Esophagus muscularis mucosa (tissue), 4 donors: ENCODE measurements around the gene INTS15. TPM values are rescaled to one million over a fixed set of nuclear protein-coding genes. Genes with fewer than 3 reads are reported as not detected.

Source experiments
- DNase-seq: peaks from one replicate; pipeline ENCODE4 v3.0.0-alpha.2; 2017; ENCODE audit errors: extremely low spot score
- H3K27ac ChIP-seq, 4 donors: fragments of 200-600 bp; sonication (generic); replicated peaks in 1 of 4; 1 replicate in 3 of 4; 2 replicates in 1 of 4; pipeline ENCODE4 v1.5.1; 2016 to 2019; ENCODE audit warnings: mild to moderate bottlenecking in 1 of 4
- H3K27me3 ChIP-seq, 4 donors: fragments of 200-600 bp; sonication (generic); one replicate each; pipeline versions ENCODE4 v1.5.1 to v1.6.0; 2016 to 2019
- H3K36me3 ChIP-seq, 4 donors: fragments of 200-600 bp; sonication (generic); one replicate each; pipeline ENCODE4 v1.5.1; 2016 to 2019
- H3K4me1 ChIP-seq, 4 donors: fragments of 200-600 bp; sonication (generic); one replicate each; pipeline ENCODE4 v1.5.1; 2016 to 2019
- H3K4me3 ChIP-seq, 4 donors: fragments of 200-600 bp; sonication (generic); 1 replicate in 2 of 4; 2 replicates in 2 of 4; pipeline ENCODE4 v1.5.1; 2016 to 2019; ENCODE audit warnings: mild to moderate bottlenecking in 4 of 4, moderate library complexity in 1 of 4
- H3K9me3 ChIP-seq, 4 donors: fragments of 200-600 bp; sonication (generic); 1 replicate in 3 of 4; 2 replicates in 1 of 4; pipeline ENCODE4 v1.5.1; 2016 to 2019
- EP300 ChIP-seq: sonication (generic); formaldehyde crosslinking; IDR thresholded peaks from one replicate; pipeline ENCODE4 v1.6.1; 2017; ENCODE audit warnings: antibody characterized with exemption
- POLR2A ChIP-seq: fragments of 450-650 bp; IDR thresholded peaks from one replicate; pipeline ENCODE4 v1.6.1; 2017; ENCODE audit warnings: antibody characterized with exemption, moderate library complexity, mild to moderate bottlenecking, low read depth
- POLR2AphosphoS5 ChIP-seq, 2 donors: sonication (generic); formaldehyde crosslinking; IDR thresholded peaks; one replicate each; pipeline ENCODE4 v1.6.1; 2017; ENCODE audit warnings: antibody characterized with exemption in 2 of 2
- WGBS: methylation state at CpG from one replicate; pipeline ENCODE4 v1.1.5; 2018; 5-methylcytosine and 5-hydroxymethylcytosine counted together
- intact Hi-C: fragments of 100-400 bp; cut with DNase I; formaldehyde crosslinking; loops from one replicate; pipeline ENCODE4 v1.15.1; 2023
- total RNA-seq, 4 donors: library from RNA; depleted of rRNA; stranded (reverse); fragments of >200 nt; gene quantifications; one replicate each; pipeline versions ENCODE4 v1.1.0 to v1.2.1, GENCODE V29; 2016
- TF ChIP-seq, protein P1 (sequence below), 3 experiments: fragments of 200-600 bp in 2 of 3; fragments of 450-650 bp in 1 of 3; sonication (generic) in 2 of 3; IDR thresholded peaks; one replicate each; pipeline ENCODE4 v1.5.1; 2017 to 2019; ENCODE audit warnings: antibody characterized with exemption in 3 of 3, mild to moderate bottlenecking in 2 of 3, moderate library complexity in 1 of 3

INTS15 gene
- total RNA-seq, 4 donors from 2014 or later, result 22.5 to 38.9 (median 33.5) TPM

- no peak overlapping the region for H3K4me3 ChIP-seq
- no peaks in the 10 kb centered on the region for H3K9me3 ChIP-seq
- no peak for DNase-seq
- H3K36me3 ChIP-seq, result peaks cover 0 to 29% (median 12%) of the 10 kb centered on the region in 4 donors
- intact Hi-C loops, result no loop called here
- peaks cover 10 to 25% (median 22%) of the 10 kb centered on the region in 4 donors for H3K4me1 ChIP-seq
- no CpG with 5 or more reads among the region's 2 CpGs for WGBS
- H3K27ac ChIP-seq, result no peak overlapping the region
- no peaks in the 10 kb centered on the region for H3K27me3 ChIP-seq
- TF ChIP-seq, protein P1, sequence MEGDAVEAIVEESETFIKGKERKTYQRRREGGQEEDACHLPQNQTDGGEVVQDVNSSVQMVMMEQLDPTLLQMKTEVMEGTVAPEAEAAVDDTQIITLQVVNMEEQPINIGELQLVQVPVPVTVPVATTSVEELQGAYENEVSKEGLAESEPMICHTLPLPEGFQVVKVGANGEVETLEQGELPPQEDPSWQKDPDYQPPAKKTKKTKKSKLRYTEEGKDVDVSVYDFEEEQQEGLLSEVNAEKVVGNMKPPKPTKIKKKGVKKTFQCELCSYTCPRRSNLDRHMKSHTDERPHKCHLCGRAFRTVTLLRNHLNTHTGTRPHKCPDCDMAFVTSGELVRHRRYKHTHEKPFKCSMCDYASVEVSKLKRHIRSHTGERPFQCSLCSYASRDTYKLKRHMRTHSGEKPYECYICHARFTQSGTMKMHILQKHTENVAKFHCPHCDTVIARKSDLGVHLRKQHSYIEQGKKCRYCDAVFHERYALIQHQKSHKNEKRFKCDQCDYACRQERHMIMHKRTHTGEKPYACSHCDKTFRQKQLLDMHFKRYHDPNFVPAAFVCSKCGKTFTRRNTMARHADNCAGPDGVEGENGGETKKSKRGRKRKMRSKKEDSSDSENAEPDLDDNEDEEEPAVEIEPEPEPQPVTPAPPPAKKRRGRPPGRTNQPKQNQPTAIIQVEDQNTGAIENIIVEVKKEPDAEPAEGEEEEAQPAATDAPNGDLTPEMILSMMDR (IDR thresholded peaks at IDR 0.05), result no peak
- TF ChIP-seq POLR2AphosphoS5 (IDR thresholded peaks at IDR 0.05) (no peak), POLR2A (no peak), EP300 (no peak)
Observed at GRCh38 chr7:6613706-6614105, 23.9 kb downstream of the INTS15 start.

GRCh38 chr7:6614953-6615722, 25.3 kb downstream of the INTS15 start, which contains the start of gene ZNF853:
TSS of gene ZNF853 (plus strand) at chr7:6615610. CDS start at chr7:6616175, 565 bp downstream.
- Histone ChIP-seq H3K4me3 (peak within 1 kb of the TSS; percentile 71 to 81 (median 76)), H3K4me1 (peaks cover 10 to 25% (median 22%) of the 10 kb centered on the region in 4 donors), H3K9me3 (no peaks in the 10 kb centered on the region), H3K27me3 (no peaks in the 10 kb centered on the region), H3K27ac (peak within 1 kb of the TSS; percentile 36 to 48 (median 46)), H3K36me3 (peaks cover 0 to 15% (median 6%) of the 10 kb centered on the region in 4 donors)
- TF ChIP-seq POLR2A (no peak), EP300 (no peak)
- WGBS, result 16% methylated on average over 17 of the region's 91 CpGs
- no peak for DNase-seq
- intact Hi-C loops, result no loop called here

DNA sequence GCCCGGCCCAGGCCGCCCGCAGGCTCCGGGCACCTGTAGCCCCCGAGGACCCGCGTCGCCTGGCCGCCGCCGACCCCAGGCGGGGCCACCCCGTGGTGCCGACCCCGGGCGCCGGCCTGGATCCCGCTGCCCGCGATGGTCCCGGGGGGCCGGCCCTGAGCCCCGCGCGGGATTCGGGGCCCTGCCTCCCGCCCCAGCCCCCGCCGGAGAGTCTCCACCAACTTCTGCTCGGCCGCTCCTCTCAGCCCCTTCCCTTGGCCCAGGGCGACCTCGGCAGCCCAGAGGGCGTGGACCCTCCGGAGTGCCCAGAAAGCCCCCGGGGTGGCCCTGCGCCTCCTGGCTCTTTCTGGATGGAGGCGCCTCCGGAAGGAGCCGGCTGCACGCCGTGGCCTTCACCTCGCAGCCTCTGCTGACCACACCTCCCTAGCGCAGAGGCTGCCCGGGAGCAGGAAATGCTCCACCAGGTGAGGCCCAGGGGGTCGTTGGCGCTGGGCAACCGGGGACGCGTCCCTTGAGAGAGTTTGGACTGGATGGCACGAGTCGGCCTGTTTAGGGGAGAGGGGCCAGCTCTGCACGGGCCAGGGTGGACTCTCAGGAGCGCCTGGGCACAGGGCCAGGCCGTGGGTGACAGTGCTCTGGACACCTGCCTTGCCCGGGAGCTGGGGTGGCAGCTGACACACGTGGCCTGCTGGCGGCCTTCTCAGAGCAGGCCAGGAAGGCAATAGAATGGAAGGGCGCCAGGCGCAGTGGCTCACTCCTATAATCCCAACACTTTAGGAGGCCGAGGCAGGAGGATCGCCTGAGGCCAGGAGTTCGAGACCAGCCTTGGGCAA, 26.1 kb downstream of the INTS15 start:
- peaks cover 10 to 25% (median 22%) of the 10 kb centered on the region in 4 donors for H3K4me1 ChIP-seq
- no peaks in the 10 kb centered on the region for H3K27me3 ChIP-seq
- H3K36me3 ChIP-seq, result peaks cover 0 to 18% (median 11%) of the 10 kb centered on the region in 4 donors
- no peak for DNase-seq
- H3K4me3 ChIP-seq, result peak overlapping the region; percentile 71 to 81 (median 76)
- H3K27ac ChIP-seq, result no peak overlapping the region
- H3K9me3 ChIP-seq, result no peaks in the 10 kb centered on the region
- no peak for TF ChIP-seq EP300
- TF ChIP-seq POLR2A, result no peak
- TF ChIP-seq POLR2AphosphoS5 (IDR thresholded peaks at IDR 0.05), result no peak
- TF ChIP-seq, protein P1 (IDR thresholded peaks at IDR 0.05), result no peak
- intact Hi-C loops, result no loop called here
- WGBS, result 32% methylated on average over 20 of the region's 63 CpGs

DNA sequence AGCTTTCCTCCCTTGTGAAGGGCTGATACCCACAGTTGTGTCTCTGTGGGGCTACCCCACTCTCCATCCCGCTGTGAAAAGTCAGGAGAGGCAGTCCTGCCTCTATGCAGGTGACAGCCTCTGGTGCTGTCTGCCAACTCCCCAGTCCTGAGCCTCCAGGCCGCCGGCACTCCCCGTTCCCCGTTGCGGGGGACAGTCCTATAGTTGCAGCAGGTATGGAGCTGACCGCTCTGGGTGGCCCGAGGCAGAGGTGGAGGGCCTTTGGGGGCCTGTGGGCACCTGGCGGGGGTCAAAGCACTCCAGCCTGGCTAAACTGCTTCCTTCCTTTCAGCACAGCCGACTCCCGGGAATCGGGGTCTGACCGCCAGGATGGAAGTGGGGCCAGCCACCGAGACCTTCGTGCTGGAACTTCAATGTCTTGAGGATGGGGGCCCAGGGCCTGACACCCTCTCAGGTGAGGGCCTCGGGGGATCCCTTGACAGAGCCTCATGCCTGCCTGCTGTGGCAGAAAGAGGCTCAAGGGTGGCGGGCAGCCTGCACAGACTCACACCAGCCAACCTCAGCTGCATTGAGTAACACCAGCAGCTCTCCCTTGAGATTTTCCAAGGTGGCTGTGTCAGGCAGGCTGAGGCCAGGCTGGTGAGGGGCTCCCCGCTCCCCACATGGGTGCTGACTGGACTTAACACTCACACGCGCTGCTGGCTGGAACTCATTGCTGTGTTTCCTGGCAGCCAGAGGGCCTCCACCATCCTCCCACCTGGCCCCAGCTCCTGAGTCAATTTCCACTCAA, 27.2 kb downstream of the INTS15 start:
- Histone ChIP-seq H3K36me3 (peaks cover 0 to 29% (median 22%) of the 10 kb centered on the region in 4 donors), H3K27me3 (no peaks in the 10 kb centered on the region), H3K4me3 (no peak overlapping the region), H3K9me3 (no peaks in the 10 kb centered on the region), H3K4me1 (peaks cover 10 to 25% (median 22%) of the 10 kb centered on the region in 4 donors), H3K27ac (no peak overlapping the region)
- WGBS, result 84% methylated on average over 8 of the region's 20 CpGs
- TF ChIP-seq, protein P1 (IDR thresholded peaks at IDR 0.05), result no peak
- TF ChIP-seq POLR2A, result no peak
- TF ChIP-seq EP300, result no peak
- TF ChIP-seq POLR2AphosphoS5 (IDR thresholded peaks at IDR 0.05), result no peak
- intact Hi-C loops, result no loop called here
- DNase-seq, result no peak
